ENCODE results near the gene UTS2.

The UTS2 gene

DNA sequence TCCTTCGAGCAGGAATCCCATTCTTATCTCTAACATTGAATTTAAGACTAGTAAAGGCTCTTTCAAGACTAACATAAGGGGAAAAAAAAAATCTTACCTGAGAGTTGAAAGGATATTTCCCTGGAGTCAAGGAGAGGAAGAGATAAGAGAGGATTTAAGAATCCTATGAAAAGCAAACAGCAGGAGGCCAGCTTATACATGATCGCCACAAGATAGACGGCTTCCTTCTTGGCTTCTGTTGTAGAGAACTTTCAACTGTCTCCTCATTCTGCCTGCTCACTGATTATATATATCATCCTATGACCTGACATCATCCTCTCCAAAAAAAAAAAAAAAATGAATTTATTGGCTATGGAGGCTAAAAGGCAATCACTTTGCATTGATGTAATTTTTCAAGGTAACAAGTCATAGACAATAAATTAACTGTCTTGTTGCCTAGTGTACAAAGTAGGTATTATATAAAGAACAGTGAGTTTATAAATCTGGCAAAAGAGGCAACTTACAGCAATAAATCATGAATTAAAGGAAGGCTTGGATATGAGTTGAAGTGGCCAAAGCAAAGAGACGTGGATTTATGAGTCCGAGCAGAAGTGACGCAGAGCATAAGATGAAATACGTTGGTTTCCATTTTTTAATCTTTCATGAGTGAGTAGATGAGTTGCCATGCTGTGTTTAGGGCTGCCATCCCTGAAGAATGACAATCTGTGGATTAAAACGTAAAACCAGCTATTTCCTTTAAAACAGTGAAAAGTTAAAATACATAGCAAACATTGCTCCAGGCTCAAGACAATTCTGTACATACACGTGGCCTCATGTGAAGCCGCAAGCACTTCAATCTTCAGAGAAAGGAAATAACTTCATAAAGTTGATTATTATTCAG lies at the start of gene UTS2:
UTS2 (minus strand) TSS at position 262 of the 880 bp plus-strand sequence; CDS start at position 200, 62 bp downstream.
- DNase-seq (ENCODE audit: low spot score): no peak

DNA sequence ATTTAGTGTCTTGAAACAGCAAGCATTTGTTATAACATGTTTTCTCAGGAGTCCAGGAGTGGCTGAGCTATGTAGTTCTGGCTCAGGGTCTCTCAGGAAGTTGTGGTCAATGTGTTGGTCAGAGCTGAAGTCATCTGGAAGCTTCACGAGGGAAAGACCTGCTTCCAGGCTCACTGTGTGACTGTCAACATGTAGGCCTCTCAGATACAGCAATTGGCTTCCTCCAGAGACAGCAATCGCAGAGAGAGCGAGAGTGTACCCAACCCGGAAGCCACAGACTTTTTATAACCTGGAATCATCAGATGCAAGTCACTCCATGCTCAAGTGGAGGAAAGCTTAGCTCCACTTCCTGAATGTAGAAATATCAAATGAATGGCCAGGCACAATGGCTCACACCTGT lies 46.9 kb upstream of the UTS2 start:
- no peak for DNase-seq (ENCODE audit: low spot score)

DNA sequence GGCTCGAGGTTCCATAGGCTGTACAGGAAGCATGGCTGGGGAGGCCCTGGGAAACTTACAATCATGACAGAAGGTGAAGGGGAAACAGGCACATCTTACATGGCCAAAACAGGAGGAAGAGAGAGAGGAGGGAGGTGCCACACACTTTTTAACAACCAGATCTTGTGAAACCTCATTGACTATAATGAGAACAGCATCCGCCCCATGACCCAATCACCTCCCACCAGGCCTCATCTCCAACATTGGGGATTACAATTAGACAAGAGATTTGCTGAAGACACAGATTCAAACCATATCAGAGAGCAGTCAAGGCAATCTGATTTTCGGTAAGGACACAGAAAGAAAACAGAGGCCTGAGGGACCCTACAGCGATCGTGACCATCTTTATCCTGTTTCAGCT lies 46.1 kb upstream of the UTS2 start:
- DNase-seq (ENCODE audit: low spot score): no peak

DNA sequence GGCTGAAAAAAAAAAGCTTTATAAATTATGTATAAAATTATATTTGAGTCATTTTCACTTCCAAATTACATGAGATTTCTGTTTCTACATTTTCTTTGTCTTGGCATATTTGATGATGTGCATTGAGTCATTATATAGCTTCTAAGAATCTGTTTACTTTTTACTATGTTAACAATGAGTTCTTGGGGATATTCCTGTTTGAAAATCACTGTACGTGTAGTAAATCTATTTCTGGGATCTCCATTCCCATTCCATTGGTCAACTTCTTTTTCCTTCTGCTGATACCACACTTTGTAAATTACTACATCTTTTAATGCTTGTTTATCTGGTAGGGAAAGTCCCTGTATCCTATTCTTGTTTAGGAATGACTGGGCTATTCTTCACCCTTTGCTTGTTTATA lies 44.1 kb upstream of the UTS2 start:
- DNase-seq (ENCODE audit: low spot score): no peak

DNA sequence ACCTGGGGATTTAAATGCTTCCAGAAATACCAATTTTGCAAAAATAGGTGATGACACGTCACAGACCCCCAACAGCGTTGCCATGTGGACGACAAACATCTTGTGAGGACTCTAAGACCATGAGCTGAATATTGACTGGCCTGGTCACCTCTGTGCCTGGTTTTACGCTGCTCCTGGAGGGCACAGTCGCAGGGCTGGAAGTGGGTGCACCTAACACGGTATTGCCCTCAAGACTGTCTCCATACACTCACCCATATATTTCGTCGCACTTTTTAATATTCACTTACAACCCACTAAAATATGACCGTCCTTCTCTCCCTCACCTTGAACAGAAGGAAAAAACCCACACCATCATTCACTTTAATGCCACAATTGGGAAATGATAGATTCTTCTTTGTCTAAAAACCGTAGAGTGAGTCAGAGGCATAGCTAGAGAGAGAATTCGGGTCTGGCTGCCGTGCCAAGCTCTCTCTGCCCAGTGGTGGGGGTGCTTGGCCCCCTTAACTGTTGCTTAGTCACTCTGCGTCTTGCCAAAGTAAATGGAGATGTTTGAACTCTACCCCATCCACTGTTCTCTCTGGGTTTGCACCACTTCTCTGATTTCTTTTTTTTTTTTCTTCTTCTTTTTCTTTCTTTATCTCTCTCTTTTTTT lies 40.8 kb upstream of the UTS2 start:
- DNase-seq (ENCODE audit: low spot score): no peak

DNA sequence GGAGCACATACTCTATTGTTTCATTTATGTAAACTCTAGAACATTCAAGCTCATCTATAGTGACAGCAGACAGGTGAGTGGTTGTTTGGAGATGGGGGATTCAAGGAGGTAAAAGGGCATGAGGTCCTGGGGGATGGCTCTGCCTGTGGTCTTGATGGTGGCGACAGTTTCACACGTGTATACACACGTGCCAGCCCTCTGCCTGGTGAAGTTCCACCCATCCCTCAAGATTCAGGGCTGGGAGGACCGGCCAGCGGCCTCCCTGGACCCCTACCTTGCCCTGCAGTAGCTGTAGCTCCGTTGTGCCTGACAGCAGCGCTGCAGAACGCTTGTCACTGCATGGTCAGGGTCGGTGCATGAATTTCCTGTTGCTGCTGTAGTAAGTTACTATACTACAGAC lies 38.9 kb upstream of the UTS2 start:
- DNase-seq (ENCODE audit: low spot score): no peak

GRCh38 chr1:7890853-7891252 lies 38.0 kb upstream of the UTS2 start:
- no peak for DNase-seq (ENCODE audit: low spot score)

GRCh38 chr1:7888248-7889081 lies 35.6 kb upstream of the UTS2 start:
- DNase-seq (ENCODE audit: low spot score): no peak

- DNase-seq (ENCODE audit: low spot score): no peak
These were observed 33.5 kb upstream of the UTS2 start for GRCh38 chr1:7886405-7886745.

- peak; percentile 26 for DNase-seq (ENCODE audit: low spot score)
These were observed 32.9 kb upstream of the UTS2 start for GRCh38 chr1:7885513-7886404.

DNA sequence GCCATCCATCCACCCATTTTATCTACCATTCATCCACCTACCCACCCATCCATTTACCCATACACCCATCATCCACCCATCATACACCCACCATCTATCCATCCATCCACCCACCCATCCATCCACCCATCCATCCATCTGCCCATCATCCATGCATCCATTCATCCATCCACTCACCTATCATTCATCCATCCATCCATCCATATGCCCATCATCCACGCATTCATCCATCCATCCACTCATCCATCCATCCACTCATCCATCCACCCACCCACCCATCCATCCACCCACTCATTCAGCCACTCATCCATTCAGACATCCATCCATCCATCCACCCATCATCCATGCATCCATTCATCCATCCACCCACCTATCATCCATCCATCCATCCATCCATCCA lies 31.9 kb upstream of the UTS2 start:
- DNase-seq (ENCODE audit: low spot score): no peak

GRCh38 chr1:7879228-7879627 lies 26.4 kb upstream of the UTS2 start:
- DNase-seq (ENCODE audit: low spot score): no peak

GRCh38 chr1:7878027-7878426 lies 25.2 kb upstream of the UTS2 start:
- no peak for DNase-seq (ENCODE audit: low spot score)

GRCh38 chr1:7873801-7874795 lies 21.2 kb upstream of the UTS2 start:
- no peak for DNase-seq (ENCODE audit: low spot score)

GRCh38 chr1:7871136-7871535 lies 18.3 kb upstream of the UTS2 start:
- DNase-seq (ENCODE audit: low spot score): no peak

DNA sequence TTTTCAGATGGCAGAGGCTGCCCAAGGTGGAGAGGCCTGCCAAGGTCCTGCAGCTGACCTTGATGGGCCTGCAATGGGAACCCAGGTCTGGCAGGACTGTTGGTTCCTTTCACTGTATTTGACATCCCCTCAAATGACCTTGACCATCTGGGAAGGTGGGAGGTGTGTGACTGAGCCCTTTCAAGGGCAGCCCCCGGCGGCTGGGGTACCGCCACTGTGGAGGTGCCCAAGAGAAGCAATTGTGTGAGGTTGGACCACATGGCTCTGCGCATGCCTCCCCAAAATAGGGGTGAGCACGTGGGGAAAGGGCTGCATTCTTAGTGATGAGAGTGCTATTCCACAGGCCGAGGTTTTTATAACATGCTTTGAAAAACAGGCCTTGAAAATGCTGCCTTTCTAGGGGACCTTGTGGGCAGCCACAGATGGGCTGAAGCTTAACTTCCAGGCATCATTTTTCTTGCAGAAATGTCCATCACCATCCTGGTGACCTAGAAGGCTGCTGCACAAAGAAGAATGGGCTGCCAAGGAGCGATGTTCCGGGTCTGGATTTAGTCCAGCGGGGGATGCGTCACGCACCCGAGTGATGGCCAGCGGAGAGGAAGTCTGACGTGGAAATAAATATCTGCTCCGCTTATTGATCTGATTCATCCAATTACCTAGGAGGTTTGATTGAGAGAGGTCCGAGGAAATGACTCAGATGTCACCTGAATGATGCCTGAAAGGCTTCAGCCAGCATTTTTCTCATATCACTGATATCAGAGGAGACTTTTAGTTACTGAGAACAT lies 16.5 kb upstream of the UTS2 start:
- no peak for DNase-seq (ENCODE audit: low spot score)

DNA sequence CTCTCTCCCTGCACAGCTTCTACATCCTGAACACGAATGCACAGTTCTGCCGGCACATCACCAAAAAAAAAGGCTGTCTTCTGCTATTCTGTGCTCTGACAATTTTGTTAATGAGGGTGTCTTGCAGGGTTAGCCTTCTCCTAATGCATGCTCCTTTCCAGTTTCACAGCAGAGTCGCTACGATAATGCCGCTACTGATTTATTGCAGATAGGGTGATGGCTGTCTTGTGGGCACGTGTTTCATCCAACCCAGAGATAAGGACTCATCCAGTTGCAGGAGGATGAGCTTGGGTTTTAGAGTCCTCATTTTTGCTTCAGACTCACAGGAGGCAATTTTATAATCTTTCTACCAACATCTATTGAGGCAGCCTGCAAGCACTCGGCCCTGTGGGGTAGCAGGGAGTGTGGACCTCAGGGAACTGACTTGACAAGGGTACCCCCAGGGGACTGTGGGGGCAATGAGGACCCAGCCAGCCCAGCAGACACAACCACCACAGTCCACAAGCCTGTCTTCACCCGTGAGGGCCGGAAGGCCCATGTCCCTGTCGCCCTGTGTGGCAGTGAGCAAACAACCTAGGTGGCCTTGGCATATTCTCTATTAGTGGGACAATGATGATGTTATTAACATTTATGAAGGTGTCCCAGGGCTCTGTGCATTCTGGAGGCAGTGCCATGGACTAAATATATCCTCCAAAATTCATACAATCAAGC lies 15.4 kb upstream of the UTS2 start:
- no peak for DNase-seq (ENCODE audit: low spot score)

GRCh38 chr1:7865978-7866377 lies 13.1 kb upstream of the UTS2 start:
- no peak for DNase-seq (ENCODE audit: low spot score)

- no peak for DNase-seq (ENCODE audit: low spot score)
These were observed 11.0 kb upstream of the UTS2 start for GRCh38 chr1:7863756-7864328.
